Mesodermal cell (in vitro differentiated cells): ENCODE results near the gene ZBTB45. TPM values are rescaled to one million over a fixed set of nuclear protein-coding genes. Genes with fewer than 3 reads are reported as not detected.

Experiments used
- H3K27ac ChIP-seq: 2 replicates; pipeline ENCODE4 v1.7.0; 2013; ENCODE audit warnings: mild to moderate bottlenecking, low read depth, low read length, moderate library complexity; ENCODE audit not compliant: severe bottlenecking
- H3K36me3 ChIP-seq: 2 replicates; pipeline ENCODE4 v1.7.1; 2013; ENCODE audit warnings: mild to moderate bottlenecking, low read length, moderate library complexity; ENCODE audit not compliant: control insufficient read depth, insufficient read depth
- H3K4me1 ChIP-seq: one replicate; pipeline ENCODE4 v1.7.1; 2013; ENCODE audit warnings: mild to moderate bottlenecking, low read length; ENCODE audit not compliant: insufficient read depth, control insufficient read depth, poor library complexity, severe bottlenecking
- H3K4me3 ChIP-seq: 2 replicates; pipeline ENCODE4 v1.7.0; 2013; ENCODE audit warnings: low read length, control low read depth, mild to moderate bottlenecking; ENCODE audit not compliant: insufficient read depth, poor library complexity, severe bottlenecking; ENCODE audit errors: extremely low read depth
- H3K9me3 ChIP-seq: 2 replicates; pipeline ENCODE4 v1.7.1; 2013; ENCODE audit warnings: mild to moderate bottlenecking, low read length, moderate library complexity; ENCODE audit not compliant: control insufficient read depth
- WGBS, 2 experiments: methylation state at CpG; one replicate each; pipeline ENCODE4 v1.1.5; 2013; ENCODE audit warnings: missing lambda C conversion rate in 2 of 2; ENCODE audit not compliant: insufficient coverage in 2 of 2; 5-methylcytosine and 5-hydroxymethylcytosine counted together
- polyA plus RNA-seq, 2 experiments: library from polyadenylated mRNA; stranded (reverse); fragments of 50-300 nt; gene quantifications; one replicate each; pipeline ENCODE4 v1.2.3, GENCODE V29; 2013

ZBTB45 gene
- 18.0 TPM for polyA plus RNA-seq (2013, experiment 1 of 2)
- 13.4 TPM for polyA plus RNA-seq (2013, experiment 2 of 2)

GRCh38 chr19:58519355-58520256 is at the start of gene ZBTB45:
Gene ZBTB45, minus strand, starts transcription at chr19:58519810. Its CDS starts 2,137 bp downstream, at chr19:58517673.
- Histone ChIP-seq H3K4me1 (peaks cover 12% of the 10 kb centered on the region), H3K36me3 (peaks cover 29% of the 10 kb centered on the region), H3K27ac (peak within 1 kb of the TSS; percentile 97), H3K4me3 (peak within 1 kb of the TSS; percentile 93), H3K9me3 (no peaks in the 10 kb centered on the region)
- WGBS, 2 experiments, result 0% methylated on average over 72 to 86 of the region's 87 CpGs

- H3K27ac ChIP-seq, result no peak overlapping the region
- WGBS, 2 experiments, result 95 to 100% methylated on average over 4 of the region's 4 CpGs
- H3K36me3 ChIP-seq, result peaks cover 47% of the 10 kb centered on the region
- no peaks in the 10 kb centered on the region for H3K9me3 ChIP-seq
- H3K4me3 ChIP-seq, result no peak overlapping the region
- no peaks in the 10 kb centered on the region for H3K4me1 ChIP-seq
These were observed 49.0 kb upstream of the ZBTB45 start for GRCh38 chr19:58568453-58569130.

DNA sequence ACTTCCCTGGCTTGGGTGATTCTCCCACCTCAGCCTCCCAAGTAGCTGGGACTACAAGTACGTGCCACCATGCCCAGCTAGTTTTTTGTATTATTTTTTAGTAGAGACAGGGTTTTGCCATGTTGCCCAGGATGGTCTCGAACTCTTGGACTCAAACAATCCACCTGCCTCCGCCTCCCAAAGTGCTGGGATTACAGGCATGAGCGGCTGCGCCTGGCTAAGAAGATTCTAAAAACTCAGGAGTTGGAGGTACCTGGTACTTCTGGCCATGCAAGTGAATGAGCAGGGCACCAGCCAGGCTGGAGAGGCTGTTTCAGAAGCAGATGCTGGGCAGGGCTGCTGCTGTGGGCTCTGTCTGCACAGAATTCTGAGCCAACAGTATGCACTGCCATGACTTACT is 47.4 kb upstream of the ZBTB45 start:
- Histone ChIP-seq H3K36me3 (peaks cover 47% of the 10 kb centered on the region), H3K9me3 (no peaks in the 10 kb centered on the region), H3K4me3 (no peak overlapping the region), H3K4me1 (no peaks in the 10 kb centered on the region), H3K27ac (no peak overlapping the region)
- 88 to 96% methylated on average over 4 of the region's 5 CpGs for whole genome bisulfite sequencing, 2 experiments

GRCh38 chr19:58563823-58564222 is 44.2 kb upstream of the ZBTB45 start:
- Histone ChIP-seq H3K27ac (no peak overlapping the region), H3K36me3 (peaks cover 20% of the 10 kb centered on the region), H3K4me1 (no peaks in the 10 kb centered on the region), H3K9me3 (no peaks in the 10 kb centered on the region), H3K4me3 (no peak overlapping the region)
- 81 to 93% methylated on average over 5 to 6 of the region's 6 CpGs for WGBS, 2 experiments

- Histone ChIP-seq H3K27ac (no peak overlapping the region), H3K36me3 (peaks cover 15% of the 10 kb centered on the region), H3K4me3 (peak overlapping the region; percentile 11), H3K4me1 (no peaks in the 10 kb centered on the region), H3K9me3 (no peaks in the 10 kb centered on the region)
- WGBS, 2 experiments, result 43 to 54% methylated on average over 39 to 40 of the region's 40 CpGs
These were observed 43.5 kb upstream of the ZBTB45 start for GRCh38 chr19:58563034-58563573.

DNA sequence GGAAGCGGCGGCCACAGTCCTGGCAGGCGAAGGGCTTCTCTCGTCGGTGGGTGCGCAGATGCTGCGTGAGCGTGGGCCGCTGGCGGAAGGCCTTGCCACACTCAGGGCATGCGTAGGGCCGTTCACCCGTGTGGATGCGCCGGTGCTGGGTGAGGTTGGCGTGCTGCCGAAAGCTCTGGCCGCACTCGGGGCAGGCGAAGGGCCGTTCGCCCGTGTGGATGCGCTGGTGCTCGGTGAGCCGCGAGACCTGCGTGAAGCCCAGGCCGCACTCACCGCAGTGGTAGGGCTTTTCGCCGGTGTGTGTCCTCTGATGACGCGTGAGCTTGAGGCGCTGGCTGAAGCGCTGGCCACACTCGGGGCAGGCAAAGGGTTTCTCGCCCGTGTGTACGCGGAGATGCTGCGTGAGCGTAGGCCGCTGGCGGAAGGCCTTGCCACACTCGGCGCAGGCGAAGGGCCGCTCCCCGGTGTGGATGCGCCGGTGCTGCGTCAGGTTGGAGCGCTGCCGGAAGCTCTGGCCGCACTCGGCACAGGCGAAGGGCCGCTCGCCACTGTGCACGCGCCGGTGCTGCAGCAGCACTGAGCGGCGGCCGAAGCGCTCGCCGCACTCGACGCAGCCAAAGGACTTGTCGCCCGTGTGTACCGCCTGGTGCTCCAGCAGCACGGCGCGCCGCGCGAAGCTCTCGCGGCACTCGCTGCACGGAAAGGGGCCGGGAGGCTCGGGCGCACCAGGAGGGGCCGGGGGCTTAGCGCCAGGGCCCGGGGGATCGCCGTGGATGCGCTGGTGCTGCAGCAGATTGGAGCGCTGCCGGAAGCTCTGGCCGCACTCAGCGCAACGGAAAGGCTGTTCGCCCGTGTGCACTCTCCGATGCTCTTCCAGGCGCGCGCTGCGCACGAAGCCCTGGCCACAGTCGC is 42.8 kb upstream of the ZBTB45 start:
- Histone ChIP-seq H3K9me3 (no peaks in the 10 kb centered on the region), H3K4me3 (peak overlapping the region; percentile 11), H3K27ac (no peak overlapping the region), H3K36me3 (peaks cover 11% of the 10 kb centered on the region), H3K4me1 (no peaks in the 10 kb centered on the region)
- 55 to 61% methylated on average over 99 to 107 of the region's 107 CpGs for WGBS, 2 experiments

- H3K27ac ChIP-seq, result no peak overlapping the region
- H3K4me3 ChIP-seq, result no peak overlapping the region
- WGBS, 2 experiments, result 92 to 93% methylated on average over 10 to 14 of the region's 16 CpGs
- peaks cover 2% of the 10 kb centered on the region for H3K4me1 ChIP-seq
- H3K36me3 ChIP-seq, result peaks cover 9% of the 10 kb centered on the region
- H3K9me3 ChIP-seq, result no peaks in the 10 kb centered on the region
These were observed 41.9 kb upstream of the ZBTB45 start for GRCh38 chr19:58561373-58562121.

DNA sequence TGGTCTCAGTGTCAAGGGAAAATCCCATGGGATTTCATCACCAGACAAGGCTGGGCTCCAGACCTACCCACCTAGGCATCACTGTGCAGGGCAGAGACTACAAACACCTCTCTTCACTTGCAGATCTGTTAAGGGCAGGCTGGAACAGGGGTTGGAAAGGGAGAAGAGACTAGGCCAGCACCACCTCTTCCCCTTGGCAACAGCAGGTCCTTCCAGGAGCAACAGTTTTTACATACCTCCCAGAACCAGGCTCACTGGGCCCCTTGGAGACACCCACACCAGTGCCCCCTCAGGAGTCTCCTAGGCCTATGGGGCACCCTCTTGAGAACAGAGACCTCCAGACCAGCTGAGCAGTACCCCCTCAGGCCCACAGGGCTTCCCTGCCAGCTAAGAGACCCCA is 41.3 kb upstream of the ZBTB45 start:
- H3K4me3 ChIP-seq, result no peak overlapping the region
- H3K9me3 ChIP-seq, result no peaks in the 10 kb centered on the region
- peaks cover 7% of the 10 kb centered on the region for H3K4me1 ChIP-seq
- peaks cover 12% of the 10 kb centered on the region for H3K36me3 ChIP-seq
- H3K27ac ChIP-seq, result no peak overlapping the region

DNA sequence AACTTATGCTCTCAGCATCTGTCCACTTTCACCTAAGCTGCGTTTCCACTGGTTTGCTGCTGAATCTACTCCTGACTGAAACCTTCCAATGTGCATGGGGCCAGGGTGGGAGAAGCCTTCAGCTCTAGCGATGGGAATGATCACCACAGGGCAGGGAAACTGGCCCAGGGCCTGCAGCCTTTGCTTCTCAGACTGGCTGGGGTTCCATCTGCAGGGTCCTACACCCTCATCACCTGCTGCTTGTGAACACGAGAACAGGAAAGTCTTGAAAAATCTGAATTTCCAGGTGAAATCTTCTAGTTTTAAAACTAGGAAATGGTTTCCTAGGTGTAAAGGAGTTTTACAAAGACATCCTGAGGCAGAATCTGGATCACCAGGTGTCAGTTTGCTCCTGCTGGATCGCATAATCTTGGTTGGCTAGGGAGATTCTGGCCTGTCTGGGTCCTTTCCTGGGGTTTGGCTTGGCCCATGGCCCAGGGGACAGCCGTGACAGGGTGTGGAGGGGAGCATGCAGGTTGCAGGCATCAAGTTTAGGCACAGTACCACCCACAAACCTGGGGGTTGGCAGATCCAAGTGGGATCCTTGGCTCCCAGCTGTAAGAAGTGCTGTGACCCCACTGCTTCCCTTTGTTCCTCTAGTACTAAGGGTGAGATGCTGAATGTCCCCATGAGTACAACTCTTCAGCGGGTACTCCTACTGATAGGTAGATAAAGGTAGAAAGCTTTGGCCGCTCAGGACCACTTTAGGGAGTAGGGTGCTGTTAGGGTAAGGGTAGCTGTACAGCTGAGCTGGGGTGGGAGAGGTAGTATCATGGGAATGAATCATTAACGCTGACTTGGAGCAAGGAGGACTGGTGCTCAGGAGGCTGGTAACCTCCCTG is 40.6 kb upstream of the ZBTB45 start:
- H3K4me3 ChIP-seq, result peak overlapping the region; percentile 99
- H3K4me1 ChIP-seq, result peaks cover 13% of the 10 kb centered on the region
- peak overlapping the region; percentile 99 for H3K27ac ChIP-seq
- peaks cover 19% of the 10 kb centered on the region for H3K36me3 ChIP-seq
- no peaks in the 10 kb centered on the region for H3K9me3 ChIP-seq
- WGBS, 2 experiments, result 89 to 94% methylated on average over 6 to 8 of the region's 8 CpGs
